K562 (cell line): Measurements from ENCODE around the gene HNRNPA2B1. TPM values are rescaled to one million over a fixed set of nuclear protein-coding genes. Genes with fewer than 3 reads are reported as not detected.

ENCODE experiments used
- ARID3A ChIP-seq: IDR thresholded peaks from 2 replicates; pipeline ENCODE4 v1.6.1; 2012; ENCODE audit warnings: low read depth, low read length, improper control_type of control experiment, borderline replicate concordance
- ARNT ChIP-seq, 2 experiments: fragments of 450-650 bp; IDR thresholded peaks; 2 replicates each; pipeline ENCODE4 v1.6.1; 2016; ENCODE audit warnings: mild to moderate bottlenecking in 1 of 2
- BDP1 ChIP-seq: IDR thresholded peaks from 3 replicates; pipeline ENCODE4 v1.6.1; 2011; ENCODE audit not compliant: insufficient read length, insufficient read depth
- DNMT1 ChIP-seq: fragments of 450-650 bp; IDR thresholded peaks from 2 replicates; pipeline ENCODE4 v1.6.1; 2016; ENCODE audit warnings: antibody characterized with exemption, mild to moderate bottlenecking
- E2F6 ChIP-seq, 2 experiments: IDR thresholded peaks; 2 replicates each; pipeline ENCODE4 v1.6.1; 2011; ENCODE audit warnings: borderline replicate concordance in 1 of 2, control low read depth in 1 of 2, low read depth in 1 of 2, low read length in 1 of 2, mild to moderate bottlenecking in 1 of 2, mixed read lengths in 1 of 2, moderate library complexity in 1 of 2; ENCODE audit not compliant: insufficient read depth in 1 of 2, insufficient read length in 1 of 2, poor library complexity in 1 of 2, severe bottlenecking in 1 of 2; ENCODE audit errors: extremely low read depth in 1 of 2
- ETV5 ChIP-seq: sonication (generic); formaldehyde crosslinking; IDR thresholded peaks from 2 replicates; pipeline ENCODE4 v1.4.0; 2020; ENCODE audit warnings: low read depth, mild to moderate bottlenecking, missing genetic modification reagents
- HMG20B ChIP-seq: fragments of 250-450 bp; sonication (Bioruptor Pico); IDR thresholded peaks from 2 replicates; pipeline ENCODE4 v1.5.0; 2021; ENCODE audit warnings: mild to moderate bottlenecking
- HNRNPLL ChIP-seq: fragments of 200-400 bp; formaldehyde crosslinking; IDR thresholded peaks from 2 replicates; pipeline ENCODE4 v1.6.1; 2017; ENCODE audit warnings: low read length, low read depth, mild to moderate bottlenecking; ENCODE audit not compliant: poor library complexity, severe bottlenecking
- MED1 ChIP-seq: sonication (generic); formaldehyde crosslinking; IDR thresholded peaks from 2 replicates; pipeline ENCODE4 v1.8.1; 2023; ENCODE audit warnings: missing genetic modification reagents, borderline replicate concordance
- NR2C2 ChIP-seq, 2 experiments: fragments of 200-800 bp in 1 of 2; sonication (Bioruptor generic) in 1 of 2; sonication (generic) in 1 of 2; formaldehyde crosslinking in 1 of 2; IDR thresholded peaks; 2 replicates each; pipeline versions ENCODE4 v1.6.1 to v1.8.0; 2016 to 2022; ENCODE audit warnings: mild to moderate bottlenecking in 1 of 2, missing compliant biosample characterization in 1 of 2, missing genetic modification characterization in 1 of 2, missing genetic modification reagents in 1 of 2
- RAD51 ChIP-seq: fragments of 450-650 bp; IDR thresholded peaks from 2 replicates; pipeline ENCODE4 v1.7.1; 2016; ENCODE audit warnings: low read depth, mild to moderate bottlenecking, borderline replicate concordance
- SAFB2 ChIP-seq: fragments of 200-400 bp; formaldehyde crosslinking; IDR thresholded peaks from 2 replicates; pipeline ENCODE4 v1.6.1; 2018; ENCODE audit warnings: borderline replicate concordance, low read length, low read depth, moderate library complexity; ENCODE audit not compliant: severe bottlenecking
- TBL1XR1 ChIP-seq, 2 experiments: IDR thresholded peaks; 2 replicates each; pipeline ENCODE4 v1.6.1; 2012; ENCODE audit warnings: improper control_type of control experiment in 2 of 2, low read length in 2 of 2, mild to moderate bottlenecking in 1 of 2
- TBP ChIP-seq: optimal IDR thresholded peaks from 2 replicates; pipeline ENCODE3; 2011; ENCODE audit warnings: low read depth, low read length, improper control_type of control experiment
- TRIM24 ChIP-seq, 2 experiments: fragments of 450-650 bp; IDR thresholded peaks; 2 replicates each; pipeline ENCODE4 v1.6.1; 2016
- ZNF239 ChIP-seq: fragments of 250-450 bp; sonication (Bioruptor Pico); IDR thresholded peaks from 2 replicates; pipeline ENCODE4 v1.4.0; 2020; ENCODE audit warnings: mild to moderate bottlenecking
- ZNF24 ChIP-seq: fragments of 450-650 bp; IDR thresholded peaks from 2 replicates; pipeline ENCODE4 v1.6.1; 2016
- ZNF280A ChIP-seq: fragments of 450-650 bp; IDR thresholded peaks from 2 replicates; pipeline ENCODE4 v1.6.1; 2018; ENCODE audit warnings: mild to moderate bottlenecking, low read depth; ENCODE audit not compliant: partially characterized antibody
- ZNF316 ChIP-seq: fragments of 450-650 bp; IDR thresholded peaks from 2 replicates; pipeline ENCODE4 v1.6.1; 2016
- ZNF436 ChIP-seq: fragments of 250-450, 450-650 bp; sonication (Bioruptor Pico); formaldehyde crosslinking; IDR thresholded peaks from 2 replicates; pipeline ENCODE4 v1.7.0; 2020; ENCODE audit warnings: mild to moderate bottlenecking
- ZNF444 ChIP-seq: fragments of 250-450 bp; sonication (Bioruptor Pico); IDR thresholded peaks from 2 replicates; pipeline ENCODE4 v1.4.0; 2020; ENCODE audit warnings: mild to moderate bottlenecking, moderate library complexity
- polyA plus RNA-seq, 8 experiments: library from polyadenylated mRNA; depleted of rRNA in 4 of 8; stranded (reverse) in 5 of 8; unstranded in 3 of 8; fragments of >200 nt; fragmentation: Nextera tagmentation in 2 of 8; fragmentation: Illumina TruSeq in 1 of 8; extraction: Ambion mirVana in 2 of 8; extraction: Trizol in 1 of 8; gene quantifications; 2 replicates each; pipeline versions ENCODE4 v1.2.1 to v1.2.3, GENCODE V29; 2011 to 2014; ENCODE audit warnings: inconsistent platforms in 1 of 8, missing spikeins in 1 of 8
- total RNA-seq, 7 experiments: library from RNA; depleted of rRNA in 6 of 7; stranded (reverse); fragments of >200 nt in 6 of 7; fragmentation: Illumina TruSeq in 2 of 7; extraction: Trizol in 2 of 7; gene quantifications; 2 replicates each; pipeline versions ENCODE4 v1.2.1 to v1.2.3, GENCODE V29; 2011 to 2021; ENCODE audit warnings: low replicate concordance in 1 of 7
- TF ChIP-seq, protein P1 (sequence below): fragments of 450-650 bp; conservative IDR thresholded peaks from 2 replicates; pipeline ENCODE4 v1.6.1; 2016; ENCODE audit warnings: missing genetic modification characterization, low read depth, mild to moderate bottlenecking, control low read depth, missing compliant biosample characterization
- TF ChIP-seq, protein P2 (sequence below): fragments of 450-650 bp; formaldehyde crosslinking; IDR thresholded peaks from 2 replicates; pipeline ENCODE4 v1.4.0; 2022; ENCODE audit warnings: mild to moderate bottlenecking, moderate library complexity

The HNRNPA2B1 gene
- total and polyA plus RNA-seq, 9 of the 15 experiments (the other 6 are each of a cell fraction or from before 2014, with no cell fraction given): 630 to 1,989 (median 865) TPM

DNA sequence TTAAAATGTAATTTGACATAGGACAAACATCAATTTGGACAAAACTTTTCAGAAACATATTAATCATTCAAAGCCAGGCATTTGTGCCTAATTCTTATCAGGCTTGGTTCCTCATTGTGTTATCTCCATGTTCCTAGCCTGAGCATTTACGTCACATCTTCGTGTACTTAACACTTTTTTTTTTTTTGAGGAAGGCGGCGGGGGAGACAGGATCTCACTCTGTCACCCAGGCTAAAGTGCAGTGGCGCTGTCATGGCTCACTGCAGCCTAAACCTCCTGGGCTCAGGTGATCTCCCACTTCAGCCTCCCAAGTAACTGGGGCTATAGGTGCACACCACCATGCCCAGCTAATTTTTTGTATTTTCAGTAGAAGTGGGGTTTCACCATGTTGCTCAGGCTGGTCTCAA lies 19.8 kb downstream of the HNRNPA2B1 start (continued):
- TF ChIP-seq, protein P1, sequence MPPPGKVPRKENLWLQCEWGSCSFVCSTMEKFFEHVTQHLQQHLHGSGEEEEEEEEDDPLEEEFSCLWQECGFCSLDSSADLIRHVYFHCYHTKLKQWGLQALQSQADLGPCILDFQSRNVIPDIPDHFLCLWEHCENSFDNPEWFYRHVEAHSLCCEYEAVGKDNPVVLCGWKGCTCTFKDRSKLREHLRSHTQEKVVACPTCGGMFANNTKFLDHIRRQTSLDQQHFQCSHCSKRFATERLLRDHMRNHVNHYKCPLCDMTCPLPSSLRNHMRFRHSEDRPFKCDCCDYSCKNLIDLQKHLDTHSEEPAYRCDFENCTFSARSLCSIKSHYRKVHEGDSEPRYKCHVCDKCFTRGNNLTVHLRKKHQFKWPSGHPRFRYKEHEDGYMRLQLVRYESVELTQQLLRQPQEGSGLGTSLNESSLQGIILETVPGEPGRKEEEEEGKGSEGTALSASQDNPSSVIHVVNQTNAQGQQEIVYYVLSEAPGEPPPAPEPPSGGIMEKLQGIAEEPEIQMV (tag): no peak
- TF ChIP-seq ZNF316 (no peak), ZNF436 (no peak), TBP (no peak), ARNT (IDR thresholded peaks at IDR 0.05) (0 out of 4 replicates have a peak, but pooled peaks of 1 of the 2 experiments have one; percentile 47), BDP1 (no peak), HNRNPLL (no peak), ZNF24 (no peak; the same call in 1 of the 2 replicates), ETV5 (CRISPR knock-in tag) (no peak), MED1 (CRISPR knock-in tag) (no peak), ZNF280A (no peak), ZNF239 (CRISPR knock-in tag) (no peak), E2F6 (IDR thresholded peaks at IDR 0.05; ENCODE audit: borderline replicate concordance in 1 of 2, extremely low read depth in 1 of 2, insufficient read depth in 1 of 2, insufficient read length in 1 of 2, low read depth in 1 of 2, low read length in 1 of 2, poor library complexity in 1 of 2, severe bottlenecking in 1 of 2) (no peak), DNMT1 (no peak), SAFB2 (no peak), NR2C2 (CRISPR knock-in tag; IDR thresholded peaks at IDR 0.05) (no peak), NR2C2 (tag; IDR thresholded peaks at IDR 0.05) (no peak; the same call in 1 of the 2 replicates), HMG20B (CRISPR knock-in tag) (no peak), ARID3A (no peak), ZNF444 (no peak), TRIM24 (IDR thresholded peaks at IDR 0.05) (peak; percentile 56 to 76), TBL1XR1 (IDR thresholded peaks at IDR 0.05; ENCODE audit: low read length in 2 of 2) (peak in 1 of 2 experiments; percentile 79; a peak in 2 of 4 replicates), RAD51 (0 out of 2 replicates have a peak, but pooled peaks have one; percentile 39)
- TF ChIP-seq, protein P2, sequence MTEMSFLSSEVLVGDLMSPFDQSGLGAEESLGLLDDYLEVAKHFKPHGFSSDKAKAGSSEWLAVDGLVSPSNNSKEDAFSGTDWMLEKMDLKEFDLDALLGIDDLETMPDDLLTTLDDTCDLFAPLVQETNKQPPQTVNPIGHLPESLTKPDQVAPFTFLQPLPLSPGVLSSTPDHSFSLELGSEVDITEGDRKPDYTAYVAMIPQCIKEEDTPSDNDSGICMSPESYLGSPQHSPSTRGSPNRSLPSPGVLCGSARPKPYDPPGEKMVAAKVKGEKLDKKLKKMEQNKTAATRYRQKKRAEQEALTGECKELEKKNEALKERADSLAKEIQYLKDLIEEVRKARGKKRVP (CRISPR knock-in tag): no peak
